GM21528 (cell line): ENCODE results near the gene OLIG1.

Experiments
- ATAC-seq: cut with Tn5 transposase; IDR thresholded peaks from one replicate; pipeline ENCODE4 v1.9.1; 2021; ENCODE audit warnings: mild to moderate bottlenecking, moderate library complexity; ENCODE audit not compliant: unreplicated experiment, low FRiP score

Gene OLIG1

GRCh38 chr21:33059380-33059841 is 10.5 kb upstream of the OLIG1 start:
- ATAC-seq = no peak

GRCh38 chr21:33061233-33061632 is 8.7 kb upstream of the OLIG1 start:
- no peak for ATAC-seq

GRCh38 chr21:33063375-33063883 is 6.5 kb upstream of the OLIG1 start:
- ATAC-seq = no peak

GRCh38 chr21:33063907-33064622 is 5.9 kb upstream of the OLIG1 start:
- ATAC-seq = no peak

GRCh38 chr21:33064623-33065390 is 5.1 kb upstream of the OLIG1 start:
- ATAC-seq = no peak

GRCh38 chr21:33067043-33067442 is 2.9 kb upstream of the OLIG1 start:
- ATAC-seq = no peak

GRCh38 chr21:33067457-33067856 is 2.5 kb upstream of the OLIG1 start:
- no peak for ATAC-seq

GRCh38 chr21:33069243-33069642 is 698 bp upstream of the OLIG1 start:
- ATAC-seq = no peak

GRCh38 chr21:33069645-33069993 is 322 bp upstream of the OLIG1 start:
- ATAC-seq = no peak

- no peak for ATAC-seq
Observed at GRCh38 chr21:33070744-33070997, 730 bp downstream of the OLIG1 start.

- no peak for ATAC-seq
Observed at GRCh38 chr21:33070998-33071769, 1.2 kb downstream of the OLIG1 start.

GRCh38 chr21:33071770-33072306 is 1.9 kb downstream of the OLIG1 start:
- ATAC-seq = no peak

GRCh38 chr21:33073636-33074035 is 3.7 kb downstream of the OLIG1 start:
- no peak for ATAC-seq

GRCh38 chr21:33075128-33075527 is 5.2 kb downstream of the OLIG1 start:
- ATAC-seq = no peak

- no peak for ATAC-seq
Observed at GRCh38 chr21:33075596-33076195, 5.8 kb downstream of the OLIG1 start.

- no peak for ATAC-seq
Observed at GRCh38 chr21:33076600-33077329, 6.8 kb downstream of the OLIG1 start.

GRCh38 chr21:33078907-33079582 is 9.1 kb downstream of the OLIG1 start:
- peak; percentile 94 for ATAC-seq

- ATAC-seq = no peak
Observed at GRCh38 chr21:33080376-33080775, 10.4 kb downstream of the OLIG1 start.

GRCh38 chr21:33080776-33081175 is 10.8 kb downstream of the OLIG1 start:
- no peak for ATAC-seq
